A549 (cell line): ENCODE results near the gene PDE6G. TPM values are rescaled to one million over a fixed set of nuclear protein-coding genes. Genes with fewer than 3 reads are reported as not detected.
"Not testable (repeated sequence)": the region's sequence is repeated elsewhere in the genome, so short reads cannot be mapped to it uniquely, and the experiment has no call there.

Experiments used
- ATAC-seq, 2 experiments: fragments of 200-7000 bp in 1 of 2; fragments of >200 bp in 1 of 2; cut with Nextera tagmentation in 1 of 2; cut with Tn5 transposase in 1 of 2; 3 replicates each; pipeline versions ENCODE4 v1.8.0 to v1.9.1; 2018 to 2020; ENCODE audit warnings: mild to moderate bottlenecking in 1 of 2, moderate library complexity in 1 of 2
- CTCF ChIA-PET: fragments of 300-600 bp; sonication (Branson Sonifier 250); formaldehyde crosslinking; extraction: SDS; loops from one replicate; lab custom pipeline; 2021; ENCODE audit warnings: antibody characterized with exemption, inconsistent platforms; lab: Yijun Ruan, JAX
- POLR2A ChIA-PET: fragments of 350-600 bp; formaldehyde crosslinking; extraction: SDS; loops from one replicate; lab custom pipeline; 2021; ENCODE audit warnings: antibody characterized with exemption, inconsistent platforms; lab: Yijun Ruan, JAX
- DNase-seq, 2 experiments: peaks; one replicate each; pipeline versions ENCODE4 v3.0.0 to v3.0.0-alpha.2; 2011 to 2016; ENCODE audit warnings: low read depth in 1 of 2, low spot score in 1 of 2
- FAIRE-seq: peaks from 2 replicates; lab custom pipeline; 2011; peaks lifted over from hg19 to GRCh38; lab: Jason Lieb, UNC
- H3K27ac ChIP-seq, 2 experiments: fragments of >200 bp; sonication (Bioruptor Twin); formaldehyde crosslinking; 3 replicates each; pipeline ENCODE4 v1.5.1; 2016 to 2017
- H3K4me1 ChIP-seq: fragments of >200 bp; sonication (Bioruptor Twin); formaldehyde crosslinking; 3 replicates; pipeline ENCODE4 v1.6.1; 2016
- H3K4me2 ChIP-seq: fragments of >200 bp; sonication (Bioruptor Twin); formaldehyde crosslinking; 3 replicates; pipeline ENCODE4 v1.6.1; 2016
- H3K4me3 ChIP-seq: fragments of >200 bp; sonication (Bioruptor Twin); formaldehyde crosslinking; 3 replicates; pipeline ENCODE4 v1.5.1; 2016
- H3K9me3 ChIP-seq: fragments of >200 bp; sonication (Bioruptor Twin); formaldehyde crosslinking; 3 replicates; pipeline ENCODE4 v1.6.1; 2016
- CTCF ChIP-seq: fragments of >200 bp; sonication (Bioruptor Twin); formaldehyde crosslinking; IDR thresholded peaks from 3 replicates; pipeline ENCODE4 v1.5.1; 2016
- EHF ChIP-seq: fragments of 250-450 bp; sonication (Bioruptor Pico); IDR thresholded peaks from 2 replicates; pipeline ENCODE4 v1.5.0; 2020; ENCODE audit warnings: mild to moderate bottlenecking
- HMGXB4 ChIP-seq: fragments of 250-450 bp; sonication (Bioruptor Pico); IDR thresholded peaks from 2 replicates; pipeline ENCODE4 v1.5.0; 2021; ENCODE audit warnings: mild to moderate bottlenecking, moderate library complexity, borderline replicate concordance
- HOXB13 ChIP-seq: fragments of 250-450 bp; sonication (Bioruptor Pico); IDR thresholded peaks from 2 replicates; pipeline ENCODE4 v1.5.0; 2020; ENCODE audit warnings: low read depth, mild to moderate bottlenecking, moderate library complexity
- HOXB5 ChIP-seq: fragments of 250-450 bp; sonication (Bioruptor Pico); IDR thresholded peaks from 2 replicates; pipeline ENCODE4 v1.5.0; 2020; ENCODE audit warnings: mild to moderate bottlenecking, moderate library complexity
- KDM1A ChIP-seq: fragments of 200-600 bp; sonication (generic); IDR thresholded peaks from 2 replicates; pipeline ENCODE4 v1.6.1; 2016; ENCODE audit warnings: low read depth, mild to moderate bottlenecking
- MAZ ChIP-seq: fragments of 150-350 bp; IDR thresholded peaks from 2 replicates; pipeline ENCODE4 v1.6.1; 2014; ENCODE audit warnings: antibody characterized with exemption, low read depth, low read length, borderline replicate concordance
- MYC ChIP-seq: IDR thresholded peaks from 2 replicates; pipeline ENCODE4 v1.6.1; 2012; ENCODE audit warnings: mild to moderate bottlenecking, inconsistent platforms, low read length, improper control_type of control experiment, borderline replicate concordance
- NR3C1 ChIP-seq: fragments of >200 bp; sonication (Bioruptor Twin); formaldehyde crosslinking; IDR thresholded peaks from 3 replicates; pipeline ENCODE4 v1.6.1; 2017
- PBX3 ChIP-seq: IDR thresholded peaks from 2 replicates; pipeline ENCODE4 v1.6.1; 2012
- RARB ChIP-seq: fragments of 250-450 bp; sonication (Bioruptor Pico); IDR thresholded peaks from 2 replicates; pipeline ENCODE4 v1.8.0; 2021; ENCODE audit warnings: mild to moderate bottlenecking, moderate library complexity
- RCOR1 ChIP-seq: fragments of 150-350 bp; IDR thresholded peaks from 2 replicates; pipeline ENCODE4 v1.6.1; 2014; ENCODE audit warnings: antibody characterized with exemption, low read length, low read depth
- RNF2 ChIP-seq: fragments of 200-600 bp; sonication (generic); IDR thresholded peaks from 2 replicates; pipeline ENCODE4 v1.6.1; 2016; ENCODE audit warnings: low read depth, mild to moderate bottlenecking, antibody characterized with exemption, moderate library complexity, borderline replicate concordance
- SMC3 ChIP-seq: fragments of >200 bp; sonication (Bioruptor Twin); formaldehyde crosslinking; IDR thresholded peaks from 3 replicates; pipeline ENCODE4 v1.6.1; 2018; ENCODE audit warnings: inconsistent platforms
- TFCP2L1 ChIP-seq: fragments of 250-450 bp; sonication (Bioruptor Pico); IDR thresholded peaks from 2 replicates; pipeline ENCODE4 v1.5.0; 2021; ENCODE audit warnings: mild to moderate bottlenecking
- ZFP36 ChIP-seq: fragments of 450-650 bp; IDR thresholded peaks from 2 replicates; pipeline ENCODE4 v1.6.1; 2014; ENCODE audit warnings: borderline replicate concordance; ENCODE audit not compliant: partially characterized antibody
- ZNF302 ChIP-seq: fragments of 250-450 bp; sonication (Bioruptor Pico); IDR thresholded peaks from 2 replicates; pipeline ENCODE4 v1.9.0; 2021; ENCODE audit warnings: inconsistent platforms, mild to moderate bottlenecking, moderate library complexity
- WGBS: methylation state at CpG from one replicate; pipeline ENCODE4 v1.1.6; 2017; ENCODE audit errors: missing lambda C conversion rate; 5-methylcytosine and 5-hydroxymethylcytosine counted together
- polyA plus RNA-seq, 4 experiments: library from polyadenylated mRNA; depleted of rRNA in 3 of 4; stranded (reverse); fragments of >200 nt; fragmentation: RNase III in 1 of 4; extraction: RNeasy Plus Mini Kit Qiagen cat#74134 plus additional on column Dnase treatment in 1 of 4; gene quantifications; 2 replicates in 3 of 4; 3 replicates in 1 of 4; pipeline ENCODE4 v1.2.3, GENCODE V29; 2011 to 2017

Gene PDE6G
- polyA plus RNA-seq, 2 of the 4 experiments (the other 2 are of a cell fraction) = 1.2 TPM

GRCh38 chr17:81621494-81622130, 34.7 kb downstream of the PDE6G start:
- ChIA-PET POLR2A (no interaction called here), CTCF (interaction anchor here (1.0 to 3.6 kb wide), 3 partner anchors 9 to 27 kb away, joined by 3 to 24 read pairs (median 6); no protein-coding TSS in a partner anchor)
- Histone ChIP-seq H3K4me2 (no peak overlapping the region), H3K9me3 (no peaks in the 10 kb centered on the region), H3K4me3 (no peak overlapping the region), H3K27ac (no peak overlapping the region), H3K4me1 (no peaks in the 10 kb centered on the region)
- DNase-seq (no peak), FAIRE-seq (no peak), ATAC-seq (peak; percentile 52 to 62; a peak in 4 of 6 replicates)
- 91% methylated on average over 11 of the region's 11 CpGs for WGBS
- TF ChIP-seq SMC3 (no peak), HMGXB4 (CRISPR knock-in tag) (no peak), HOXB5 (no peak), ZFP36 (no peak), KDM1A (no peak), RCOR1 (no peak), RNF2 (no peak), NR3C1 (no peak), CTCF (no peak), PBX3 (no peak), EHF (CRISPR knock-in tag) (no peak), ZNF302 (CRISPR knock-in tag) (no peak), HOXB13 (CRISPR knock-in tag) (no peak), TFCP2L1 (CRISPR knock-in tag) (no peak)

GRCh38 chr17:81618307-81618706, 38.0 kb downstream of the PDE6G start:
- CTCF ChIA-PET, ATAC-seq, H3K4me3 ChIP-seq: not testable (repeated sequence)

GRCh38 chr17:81616877-81617276, 39.5 kb downstream of the PDE6G start:
- POLR2A ChIA-PET = no interaction called here
- no peaks in the 10 kb centered on the region for H3K9me3 ChIP-seq
- CTCF ChIA-PET = interaction anchor here (1.2 to 7.1 kb wide), 2 partner anchors 11 to 16 kb away, joined by 3 to 59 read pairs; no protein-coding TSS in a partner anchor
- ATAC-seq = no peak
- no peaks in the 10 kb centered on the region for H3K4me1 ChIP-seq
- no peak for DNase-seq
- no peak overlapping the region for H3K4me2 ChIP-seq
- H3K4me3 ChIP-seq = no peak overlapping the region
- FAIRE-seq = no peak
- H3K27ac ChIP-seq = no peak overlapping the region
- TF ChIP-seq ZFP36 = no peak
- TF ChIP-seq RARB = no peak
- no peak for TF ChIP-seq MYC
- no peak for TF ChIP-seq CTCF
- TF ChIP-seq MAZ = no peak
- no peak for TF ChIP-seq ZNF302 (CRISPR knock-in tag)
- TF ChIP-seq SMC3 = no peak
- TF ChIP-seq, all 56 proteins: peak for 0
- WGBS = 65% methylated on average over 7 of the region's 7 CpGs

More at GRCh38 chr17:81618307-81618706, 38.0 kb downstream of the PDE6G start:
- FAIRE-seq, H3K9me3 ChIP-seq, H3K4me1 ChIP-seq, DNase-seq, H3K27ac ChIP-seq, POLR2A ChIA-PET, H3K4me2 ChIP-seq: not testable (repeated sequence)
- WGBS = 100% methylated on average over 3 of the region's 36 CpGs
